ENCODE data around the gene ACBD6. TPM values are rescaled to one million over a fixed set of nuclear protein-coding genes. Genes with fewer than 3 reads are reported as not detected.

ACBD6 gene
- total RNA-seq, 4 donors from 2014 or later: 33.3 to 44.0 (median 42.6) TPM

DNA sequence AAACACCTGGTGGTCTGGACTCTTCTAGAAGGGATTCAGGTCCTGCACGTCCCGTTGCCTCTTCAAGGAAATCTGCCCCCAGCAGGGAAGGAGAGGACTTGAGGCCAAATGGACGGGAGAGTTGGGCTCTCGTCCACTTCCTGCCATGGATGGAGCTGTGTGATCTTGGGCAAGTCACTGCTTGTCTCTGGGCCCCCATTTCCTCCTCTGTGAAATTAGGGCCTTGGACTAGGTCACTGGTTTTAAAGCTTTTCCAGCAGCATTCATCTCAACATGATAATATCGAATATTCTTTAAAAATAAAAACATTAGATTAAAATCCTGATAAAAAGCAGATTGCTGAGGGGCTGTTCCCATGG is 245.4 kb downstream of the ACBD6 start:
- Histone ChIP-seq H3K9me3 (no peaks in the 10 kb centered on the region), H3K4me1 (peaks cover 0 to 11% (median 6%) of the 10 kb centered on the region in 4 donors), H3K4me3 (no peak overlapping the region), H3K27me3 (peaks cover 0 to 94% (median 27%) of the 10 kb centered on the region in 4 donors), H3K27ac (replicated peaks in 1 of 4) (no peak overlapping the region), H3K36me3 (no peaks in the 10 kb centered on the region)
- intact Hi-C loops (cut with DNase I): no loop called here
- DNase-seq (ENCODE audit: extremely low spot score): no peak
- TF ChIP-seq, protein P1, sequence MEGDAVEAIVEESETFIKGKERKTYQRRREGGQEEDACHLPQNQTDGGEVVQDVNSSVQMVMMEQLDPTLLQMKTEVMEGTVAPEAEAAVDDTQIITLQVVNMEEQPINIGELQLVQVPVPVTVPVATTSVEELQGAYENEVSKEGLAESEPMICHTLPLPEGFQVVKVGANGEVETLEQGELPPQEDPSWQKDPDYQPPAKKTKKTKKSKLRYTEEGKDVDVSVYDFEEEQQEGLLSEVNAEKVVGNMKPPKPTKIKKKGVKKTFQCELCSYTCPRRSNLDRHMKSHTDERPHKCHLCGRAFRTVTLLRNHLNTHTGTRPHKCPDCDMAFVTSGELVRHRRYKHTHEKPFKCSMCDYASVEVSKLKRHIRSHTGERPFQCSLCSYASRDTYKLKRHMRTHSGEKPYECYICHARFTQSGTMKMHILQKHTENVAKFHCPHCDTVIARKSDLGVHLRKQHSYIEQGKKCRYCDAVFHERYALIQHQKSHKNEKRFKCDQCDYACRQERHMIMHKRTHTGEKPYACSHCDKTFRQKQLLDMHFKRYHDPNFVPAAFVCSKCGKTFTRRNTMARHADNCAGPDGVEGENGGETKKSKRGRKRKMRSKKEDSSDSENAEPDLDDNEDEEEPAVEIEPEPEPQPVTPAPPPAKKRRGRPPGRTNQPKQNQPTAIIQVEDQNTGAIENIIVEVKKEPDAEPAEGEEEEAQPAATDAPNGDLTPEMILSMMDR (IDR thresholded peaks at IDR 0.05): no peak
- TF ChIP-seq POLR2A (IDR thresholded peaks at IDR 0.05; ENCODE audit: low read depth) (no peak), POLR2AphosphoS5 (IDR thresholded peaks at IDR 0.05) (no peak), EP300 (IDR thresholded peaks at IDR 0.05) (no peak)
- 69% methylated on average over 5 of the region's 5 CpGs for WGBS

- 96% methylated on average over 8 of the region's 15 CpGs for WGBS
- Histone ChIP-seq H3K4me1 (peaks cover 0 to 5% (median under 1%) of the 10 kb centered on the region in 4 donors), H3K36me3 (no peaks in the 10 kb centered on the region), H3K4me3 (no peak overlapping the region), H3K9me3 (no peaks in the 10 kb centered on the region), H3K27ac (replicated peaks in 1 of 4) (no peak overlapping the region), H3K27me3 (peaks cover 0 to 99% (median 27%) of the 10 kb centered on the region in 4 donors)
- intact Hi-C loops (cut with DNase I): no loop called here
- TF ChIP-seq POLR2AphosphoS5 (IDR thresholded peaks at IDR 0.05) (no peak), POLR2A (IDR thresholded peaks at IDR 0.05; ENCODE audit: low read depth) (no peak), EP300 (IDR thresholded peaks at IDR 0.05) (no peak)
- TF ChIP-seq, protein P1 (IDR thresholded peaks at IDR 0.05): no peak
- DNase-seq (ENCODE audit: extremely low spot score): no peak
Measured at GRCh38 chr1:180256341-180257027, 245.9 kb downstream of the ACBD6 start.

GRCh38 chr1:180255536-180256340 is 246.6 kb downstream of the ACBD6 start:
- no peaks in the 10 kb centered on the region for H3K9me3 ChIP-seq
- intact Hi-C loops (cut with DNase I): no loop called here
- no peak for DNase-seq (ENCODE audit: extremely low spot score)
- H3K4me3 ChIP-seq: no peak overlapping the region
- peaks cover 0 to 99% (median 27%) of the 10 kb centered on the region in 4 donors for H3K27me3 ChIP-seq
- H3K36me3 ChIP-seq: no peaks in the 10 kb centered on the region
- H3K27ac ChIP-seq (replicated peaks in 1 of 4): no peak overlapping the region
- no peaks in the 10 kb centered on the region for H3K4me1 ChIP-seq
- TF ChIP-seq, protein P1 (IDR thresholded peaks at IDR 0.05): no peak
- TF ChIP-seq POLR2AphosphoS5 (IDR thresholded peaks at IDR 0.05) (no peak), EP300 (IDR thresholded peaks at IDR 0.05) (no peak)
- WGBS: 86% methylated on average over 15 of the region's 18 CpGs

- intact Hi-C loops (cut with DNase I): loop anchor here (5.0 kb wide), 1 partner anchor 227 kb away; no protein-coding TSS in a partner anchor
- H3K27ac ChIP-seq (replicated peaks in 1 of 4): no peak overlapping the region
- WGBS: 91% methylated on average over 6 of the region's 11 CpGs
- TF ChIP-seq POLR2A (IDR thresholded peaks at IDR 0.05; ENCODE audit: low read depth) (no peak), EP300 (IDR thresholded peaks at IDR 0.05) (no peak), POLR2AphosphoS5 (IDR thresholded peaks at IDR 0.05) (no peak)
- TF ChIP-seq, protein P1 (IDR thresholded peaks at IDR 0.05): no peak
- no peaks in the 10 kb centered on the region for H3K4me1 ChIP-seq
- H3K4me3 ChIP-seq: no peak overlapping the region
- peaks cover 0 to 98% (median 27%) of the 10 kb centered on the region in 4 donors for H3K27me3 ChIP-seq
- H3K36me3 ChIP-seq: no peaks in the 10 kb centered on the region
- DNase-seq (ENCODE audit: extremely low spot score): no peak
- no peaks in the 10 kb centered on the region for H3K9me3 ChIP-seq
Measured at GRCh38 chr1:180254854-180255253, 247.5 kb downstream of the ACBD6 start.
